Nephron progenitor cell (in vitro differentiated cells): ENCODE data around the gene QPCT.

Experiments
- DNase-seq: peaks from one replicate; pipeline ENCODE4 v3.0.0; 2021
- H3K27ac Mint-ChIP-seq: 2 replicates; pipeline ENCODE4 v1.8.0; 2021; ENCODE audit warnings: mild to moderate bottlenecking, moderate library complexity, mixed read lengths
- H3K27me3 Mint-ChIP-seq: 2 replicates; pipeline ENCODE4 v1.8.0; 2021; ENCODE audit warnings: mild to moderate bottlenecking, low read depth, mixed read lengths; ENCODE audit not compliant: poor library complexity
- H3K36me3 Mint-ChIP-seq: 2 replicates; pipeline ENCODE4 v1.8.0; 2021; ENCODE audit warnings: low read depth, mixed read lengths
- H3K4me1 Mint-ChIP-seq: 2 replicates; pipeline ENCODE4 v1.8.0; 2021; ENCODE audit warnings: mixed read lengths
- H3K4me3 Mint-ChIP-seq: 2 replicates; pipeline ENCODE4 v1.8.0; 2021; ENCODE audit warnings: mild to moderate bottlenecking, moderate library complexity, mixed read lengths
- H3K9me3 Mint-ChIP-seq: 2 replicates; pipeline ENCODE4 v1.8.0; 2021; ENCODE audit warnings: mild to moderate bottlenecking, moderate library complexity, mixed read lengths
- TF ChIP-seq, protein P1 (sequence below): fragments of 200-600 bp; sonication (generic); IDR thresholded peaks from 2 replicates; pipeline ENCODE4 v1.5.0; 2021; ENCODE audit warnings: antibody characterized with exemption

Gene QPCT

GRCh38 chr2:37335604-37336003, 8.8 kb upstream of the QPCT start:
- no peaks in the 10 kb centered on the region for H3K9me3 Mint-ChIP-seq
- TF ChIP-seq, protein P1, sequence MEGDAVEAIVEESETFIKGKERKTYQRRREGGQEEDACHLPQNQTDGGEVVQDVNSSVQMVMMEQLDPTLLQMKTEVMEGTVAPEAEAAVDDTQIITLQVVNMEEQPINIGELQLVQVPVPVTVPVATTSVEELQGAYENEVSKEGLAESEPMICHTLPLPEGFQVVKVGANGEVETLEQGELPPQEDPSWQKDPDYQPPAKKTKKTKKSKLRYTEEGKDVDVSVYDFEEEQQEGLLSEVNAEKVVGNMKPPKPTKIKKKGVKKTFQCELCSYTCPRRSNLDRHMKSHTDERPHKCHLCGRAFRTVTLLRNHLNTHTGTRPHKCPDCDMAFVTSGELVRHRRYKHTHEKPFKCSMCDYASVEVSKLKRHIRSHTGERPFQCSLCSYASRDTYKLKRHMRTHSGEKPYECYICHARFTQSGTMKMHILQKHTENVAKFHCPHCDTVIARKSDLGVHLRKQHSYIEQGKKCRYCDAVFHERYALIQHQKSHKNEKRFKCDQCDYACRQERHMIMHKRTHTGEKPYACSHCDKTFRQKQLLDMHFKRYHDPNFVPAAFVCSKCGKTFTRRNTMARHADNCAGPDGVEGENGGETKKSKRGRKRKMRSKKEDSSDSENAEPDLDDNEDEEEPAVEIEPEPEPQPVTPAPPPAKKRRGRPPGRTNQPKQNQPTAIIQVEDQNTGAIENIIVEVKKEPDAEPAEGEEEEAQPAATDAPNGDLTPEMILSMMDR = no peak
- H3K4me1 Mint-ChIP-seq = peaks cover 24% of the 10 kb centered on the region
- DNase-seq = no peak
- H3K27ac Mint-ChIP-seq = no peak overlapping the region
- no peaks in the 10 kb centered on the region for H3K36me3 Mint-ChIP-seq
- peaks cover 6% of the 10 kb centered on the region for H3K27me3 Mint-ChIP-seq
- no peak overlapping the region for H3K4me3 Mint-ChIP-seq

DNA sequence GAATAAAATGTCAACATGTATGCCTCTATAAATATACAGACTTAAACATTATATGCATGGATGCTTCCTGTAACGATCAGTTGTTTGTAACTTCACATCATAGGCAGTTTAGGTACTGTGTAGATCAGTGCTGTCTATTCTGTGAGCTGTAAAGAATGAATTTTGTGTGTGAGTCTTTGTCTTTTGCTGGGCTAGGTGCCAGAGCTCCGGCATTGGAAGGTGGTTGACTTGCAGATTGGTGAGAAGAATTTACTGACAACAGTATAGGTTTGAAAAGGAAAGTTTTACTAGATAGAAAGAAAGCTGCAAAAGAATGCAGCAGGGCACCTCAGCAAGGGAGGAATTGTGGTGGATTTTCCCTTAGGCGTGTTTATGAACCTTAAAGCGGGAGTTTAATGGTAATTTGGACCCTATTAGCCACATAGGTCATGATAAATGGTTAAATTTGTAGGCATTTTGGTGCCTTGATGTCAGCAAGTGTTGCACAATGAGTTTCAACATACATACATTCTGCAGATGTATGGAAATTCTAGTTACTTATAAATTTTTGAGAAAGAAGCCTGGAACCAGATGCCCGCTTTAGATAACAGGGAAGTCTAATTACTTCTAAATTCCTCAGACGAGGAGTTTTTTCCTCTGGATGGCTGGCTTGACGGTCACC, 6.7 kb upstream of the QPCT start:
- Mint-ChIP-seq H3K4me1 (peaks cover 24% of the 10 kb centered on the region), H3K36me3 (no peaks in the 10 kb centered on the region), H3K27me3 (peaks cover 3% of the 10 kb centered on the region), H3K27ac (no peak overlapping the region), H3K9me3 (no peaks in the 10 kb centered on the region), H3K4me3 (no peak overlapping the region)
- TF ChIP-seq, protein P1 = no peak
- DNase-seq = no peak

GRCh38 chr2:37338933-37339332, 5.5 kb upstream of the QPCT start:
- Mint-ChIP-seq H3K9me3 (no peaks in the 10 kb centered on the region), H3K36me3 (no peaks in the 10 kb centered on the region), H3K27ac (no peak overlapping the region), H3K4me1 (peaks cover 27% of the 10 kb centered on the region), H3K4me3 (no peak overlapping the region), H3K27me3 (peaks cover 4% of the 10 kb centered on the region)
- DNase-seq = no peak
- TF ChIP-seq, protein P1 = no peak

GRCh38 chr2:37340637-37341036, 3.8 kb upstream of the QPCT start:
- no peak for DNase-seq
- H3K4me1 Mint-ChIP-seq = peaks cover 28% of the 10 kb centered on the region
- TF ChIP-seq, protein P1 = no peak
- H3K4me3 Mint-ChIP-seq = no peak overlapping the region
- no peaks in the 10 kb centered on the region for H3K9me3 Mint-ChIP-seq
- H3K27me3 Mint-ChIP-seq = peaks cover 9% of the 10 kb centered on the region
- H3K27ac Mint-ChIP-seq = no peak overlapping the region
- no peaks in the 10 kb centered on the region for H3K36me3 Mint-ChIP-seq

DNA sequence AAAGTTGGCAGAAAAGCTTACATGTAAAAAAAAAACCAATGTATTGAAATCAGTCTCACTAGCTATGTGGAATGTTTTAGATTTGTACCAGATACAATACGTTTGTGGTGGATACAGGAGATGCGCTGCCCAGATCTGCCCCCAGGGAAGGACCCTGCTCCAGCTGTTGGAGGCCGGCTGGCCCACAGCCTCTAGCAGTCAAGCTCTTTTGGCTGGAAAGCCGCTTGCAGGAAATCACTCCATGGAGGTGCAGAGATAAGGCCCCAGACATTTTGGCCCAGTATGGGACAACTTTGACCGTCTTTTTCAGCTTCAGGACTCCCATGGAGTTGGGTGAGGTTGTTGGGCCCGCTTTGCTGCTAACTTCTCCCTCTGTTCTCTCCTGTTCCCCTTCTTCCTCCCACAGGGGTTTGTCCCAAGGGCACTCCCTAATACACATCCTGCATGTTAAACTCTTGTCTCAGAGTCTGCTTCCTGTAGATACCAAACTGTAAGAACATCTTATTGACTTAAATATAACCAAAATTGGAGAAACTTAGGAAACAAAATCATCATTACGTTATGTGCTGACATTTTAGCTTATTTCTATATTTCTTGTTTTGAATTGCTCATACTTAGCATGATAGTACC, 1.7 kb upstream of the QPCT start:
- Mint-ChIP-seq H3K36me3 (no peaks in the 10 kb centered on the region), H3K27me3 (peaks cover 9% of the 10 kb centered on the region), H3K9me3 (no peaks in the 10 kb centered on the region), H3K4me3 (no peak overlapping the region), H3K27ac (no peak overlapping the region), H3K4me1 (peaks cover 22% of the 10 kb centered on the region)
- DNase-seq = no peak
- TF ChIP-seq, protein P1 = no peak
